ENCODE data around the gene LELP1. TPM values are rescaled to one million over a fixed set of nuclear protein-coding genes. Genes with fewer than 3 reads are reported as not detected.

The LELP1 gene
- total and polyA plus RNA-seq, 9 of the 15 experiments (the other 6 are each of a cell fraction or from before 2014, with no cell fraction given), result not detected

DNA sequence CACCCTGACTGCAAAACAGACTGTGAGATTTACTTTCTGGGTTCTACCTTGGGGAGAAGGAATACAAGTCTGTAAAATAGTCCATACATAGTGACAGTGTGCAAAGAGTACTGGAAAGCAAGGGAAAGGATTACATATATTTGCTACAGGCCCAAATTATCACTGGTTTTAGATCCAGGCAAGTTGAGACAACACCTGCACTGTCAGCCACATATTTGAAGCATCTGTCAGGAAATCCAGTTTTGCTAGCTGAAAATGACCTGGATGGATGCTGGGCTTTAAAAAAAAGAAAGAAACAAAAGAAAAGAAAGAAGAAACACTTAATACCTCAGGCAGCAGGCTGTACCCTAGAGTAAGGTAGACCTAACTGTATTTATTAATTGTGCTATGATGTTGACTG is 28.6 kb upstream of the LELP1 start (continued):
- TF ChIP-seq, protein P1, sequence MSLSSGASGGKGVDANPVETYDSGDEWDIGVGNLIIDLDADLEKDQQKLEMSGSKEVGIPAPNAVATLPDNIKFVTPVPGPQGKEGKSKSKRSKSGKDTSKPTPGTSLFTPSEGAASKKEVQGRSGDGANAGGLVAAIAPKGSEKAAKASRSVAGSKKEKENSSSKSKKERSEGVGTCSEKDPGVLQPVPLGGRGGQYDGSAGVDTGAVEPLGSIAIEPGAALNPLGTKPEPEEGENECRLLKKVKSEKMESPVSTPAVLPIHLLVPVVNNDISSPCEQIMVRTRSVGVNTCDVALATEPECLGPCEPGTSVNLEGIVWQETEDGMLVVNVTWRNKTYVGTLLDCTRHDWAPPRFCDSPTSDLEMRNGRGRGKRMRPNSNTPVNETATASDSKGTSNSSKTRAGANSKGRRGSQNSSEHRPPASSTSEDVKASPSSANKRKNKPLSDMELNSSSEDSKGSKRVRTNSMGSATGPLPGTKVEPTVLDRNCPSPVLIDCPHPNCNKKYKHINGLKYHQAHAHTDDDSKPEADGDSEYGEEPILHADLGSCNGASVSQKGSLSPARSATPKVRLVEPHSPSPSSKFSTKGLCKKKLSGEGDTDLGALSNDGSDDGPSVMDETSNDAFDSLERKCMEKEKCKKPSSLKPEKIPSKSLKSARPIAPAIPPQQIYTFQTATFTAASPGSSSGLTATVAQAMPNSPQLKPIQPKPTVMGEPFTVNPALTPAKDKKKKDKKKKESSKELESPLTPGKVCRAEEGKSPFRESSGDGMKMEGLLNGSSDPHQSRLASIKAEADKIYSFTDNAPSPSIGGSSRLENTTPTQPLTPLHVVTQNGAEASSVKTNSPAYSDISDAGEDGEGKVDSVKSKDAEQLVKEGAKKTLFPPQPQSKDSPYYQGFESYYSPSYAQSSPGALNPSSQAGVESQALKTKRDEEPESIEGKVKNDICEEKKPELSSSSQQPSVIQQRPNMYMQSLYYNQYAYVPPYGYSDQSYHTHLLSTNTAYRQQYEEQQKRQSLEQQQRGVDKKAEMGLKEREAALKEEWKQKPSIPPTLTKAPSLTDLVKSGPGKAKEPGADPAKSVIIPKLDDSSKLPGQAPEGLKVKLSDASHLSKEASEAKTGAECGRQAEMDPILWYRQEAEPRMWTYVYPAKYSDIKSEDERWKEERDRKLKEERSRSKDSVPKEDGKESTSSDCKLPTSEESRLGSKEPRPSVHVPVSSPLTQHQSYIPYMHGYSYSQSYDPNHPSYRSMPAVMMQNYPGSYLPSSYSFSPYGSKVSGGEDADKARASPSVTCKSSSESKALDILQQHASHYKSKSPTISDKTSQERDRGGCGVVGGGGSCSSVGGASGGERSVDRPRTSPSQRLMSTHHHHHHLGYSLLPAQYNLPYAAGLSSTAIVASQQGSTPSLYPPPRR (CRISPR knock-in tag; IDR thresholded peaks at IDR 0.05; ENCODE audit: borderline replicate concordance), result no peak
- TF ChIP-seq, protein P2, sequence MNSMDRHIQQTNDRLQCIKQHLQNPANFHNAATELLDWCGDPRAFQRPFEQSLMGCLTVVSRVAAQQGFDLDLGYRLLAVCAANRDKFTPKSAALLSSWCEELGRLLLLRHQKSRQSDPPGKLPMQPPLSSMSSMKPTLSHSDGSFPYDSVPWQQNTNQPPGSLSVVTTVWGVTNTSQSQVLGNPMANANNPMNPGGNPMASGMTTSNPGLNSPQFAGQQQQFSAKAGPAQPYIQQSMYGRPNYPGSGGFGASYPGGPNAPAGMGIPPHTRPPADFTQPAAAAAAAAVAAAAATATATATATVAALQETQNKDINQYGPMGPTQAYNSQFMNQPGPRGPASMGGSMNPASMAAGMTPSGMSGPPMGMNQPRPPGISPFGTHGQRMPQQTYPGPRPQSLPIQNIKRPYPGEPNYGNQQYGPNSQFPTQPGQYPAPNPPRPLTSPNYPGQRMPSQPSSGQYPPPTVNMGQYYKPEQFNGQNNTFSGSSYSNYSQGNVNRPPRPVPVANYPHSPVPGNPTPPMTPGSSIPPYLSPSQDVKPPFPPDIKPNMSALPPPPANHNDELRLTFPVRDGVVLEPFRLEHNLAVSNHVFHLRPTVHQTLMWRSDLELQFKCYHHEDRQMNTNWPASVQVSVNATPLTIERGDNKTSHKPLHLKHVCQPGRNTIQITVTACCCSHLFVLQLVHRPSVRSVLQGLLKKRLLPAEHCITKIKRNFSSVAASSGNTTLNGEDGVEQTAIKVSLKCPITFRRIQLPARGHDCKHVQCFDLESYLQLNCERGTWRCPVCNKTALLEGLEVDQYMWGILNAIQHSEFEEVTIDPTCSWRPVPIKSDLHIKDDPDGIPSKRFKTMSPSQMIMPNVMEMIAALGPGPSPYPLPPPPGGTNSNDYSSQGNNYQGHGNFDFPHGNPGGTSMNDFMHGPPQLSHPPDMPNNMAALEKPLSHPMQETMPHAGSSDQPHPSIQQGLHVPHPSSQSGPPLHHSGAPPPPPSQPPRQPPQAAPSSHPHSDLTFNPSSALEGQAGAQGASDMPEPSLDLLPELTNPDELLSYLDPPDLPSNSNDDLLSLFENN (IDR thresholded peaks at IDR 0.05; ENCODE audit: low read depth in 2 of 2, low read length in 2 of 2), result no peak
- TF ChIP-seq, protein P3, sequence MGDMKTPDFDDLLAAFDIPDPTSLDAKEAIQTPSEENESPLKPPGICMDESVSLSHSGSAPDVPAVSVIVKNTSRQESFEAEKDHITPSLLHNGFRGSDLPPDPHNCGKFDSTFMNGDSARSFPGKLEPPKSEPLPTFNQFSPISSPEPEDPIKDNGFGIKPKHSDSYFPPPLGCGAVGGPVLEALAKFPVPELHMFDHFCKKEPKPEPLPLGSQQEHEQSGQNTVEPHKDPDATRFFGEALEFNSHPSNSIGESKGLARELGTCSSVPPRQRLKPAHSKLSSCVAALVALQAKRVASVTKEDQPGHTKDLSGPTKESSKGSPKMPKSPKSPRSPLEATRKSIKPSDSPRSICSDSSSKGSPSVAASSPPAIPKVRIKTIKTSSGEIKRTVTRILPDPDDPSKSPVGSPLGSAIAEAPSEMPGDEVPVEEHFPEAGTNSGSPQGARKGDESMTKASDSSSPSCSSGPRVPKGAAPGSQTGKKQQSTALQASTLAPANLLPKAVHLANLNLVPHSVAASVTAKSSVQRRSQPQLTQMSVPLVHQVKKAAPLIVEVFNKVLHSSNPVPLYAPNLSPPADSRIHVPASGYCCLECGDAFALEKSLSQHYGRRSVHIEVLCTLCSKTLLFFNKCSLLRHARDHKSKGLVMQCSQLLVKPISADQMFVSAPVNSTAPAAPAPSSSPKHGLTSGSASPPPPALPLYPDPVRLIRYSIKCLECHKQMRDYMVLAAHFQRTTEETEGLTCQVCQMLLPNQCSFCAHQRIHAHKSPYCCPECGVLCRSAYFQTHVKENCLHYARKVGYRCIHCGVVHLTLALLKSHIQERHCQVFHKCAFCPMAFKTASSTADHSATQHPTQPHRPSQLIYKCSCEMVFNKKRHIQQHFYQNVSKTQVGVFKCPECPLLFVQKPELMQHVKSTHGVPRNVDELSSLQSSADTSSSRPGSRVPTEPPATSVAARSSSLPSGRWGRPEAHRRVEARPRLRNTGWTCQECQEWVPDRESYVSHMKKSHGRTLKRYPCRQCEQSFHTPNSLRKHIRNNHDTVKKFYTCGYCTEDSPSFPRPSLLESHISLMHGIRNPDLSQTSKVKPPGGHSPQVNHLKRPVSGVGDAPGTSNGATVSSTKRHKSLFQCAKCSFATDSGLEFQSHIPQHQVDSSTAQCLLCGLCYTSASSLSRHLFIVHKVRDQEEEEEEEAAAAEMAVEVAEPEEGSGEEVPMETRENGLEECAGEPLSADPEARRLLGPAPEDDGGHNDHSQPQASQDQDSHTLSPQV (IDR thresholded peaks at IDR 0.05), result no peak
- no peak for TF ChIP-seq ELF1 (tag; IDR thresholded peaks at IDR 0.05)
- no peak for TF ChIP-seq EHMT2 (IDR thresholded peaks at IDR 0.05)
- TF ChIP-seq CCNT2 (IDR thresholded peaks at IDR 0.05; ENCODE audit: borderline replicate concordance, extremely low read depth, insufficient read length, low read depth, low read length), result no peak
